Lower leg skin (tissue), 3 donors: ENCODE data around the gene DLG3.

Experiments
- CTCF ChIP-seq, 3 donors: fragments of 450-650 bp; IDR thresholded peaks; one replicate each; pipeline ENCODE4 v1.5.1; 2016; ENCODE audit warnings: antibody characterized with exemption in 3 of 3, mild to moderate bottlenecking in 3 of 3, moderate library complexity in 2 of 3
- POLR2A ChIP-seq, 2 donors: fragments of 450-650 bp; IDR thresholded peaks; one replicate each; pipeline ENCODE4 v1.6.1; 2016 to 2017; ENCODE audit warnings: antibody characterized with exemption in 2 of 2, mild to moderate bottlenecking in 1 of 2, moderate library complexity in 1 of 2

DNA sequence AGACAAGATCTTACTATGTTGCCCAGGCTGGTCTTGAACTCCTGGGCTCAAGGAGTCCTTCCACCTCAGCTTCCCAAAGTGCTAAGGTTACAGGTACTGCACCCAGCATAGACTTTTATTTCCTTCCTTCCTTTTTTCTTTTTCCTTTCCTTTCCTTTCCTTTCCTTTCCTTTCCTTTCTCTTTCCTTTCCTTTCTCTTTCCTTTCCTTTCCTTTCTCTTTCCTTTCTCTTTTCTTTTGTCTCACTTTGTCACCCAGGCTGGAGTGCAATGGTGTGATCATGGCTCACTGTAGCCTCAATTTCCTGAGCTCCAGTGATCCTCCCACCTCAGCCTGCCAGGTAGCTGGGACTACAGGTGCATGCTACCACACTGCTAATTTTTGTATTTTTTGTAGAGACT lies 19.4 kb downstream of the DLG3 start:
- TF ChIP-seq CTCF (IDR thresholded peaks at IDR 0.05) (no peak), POLR2A (IDR thresholded peaks at IDR 0.05) (no peak)
